H1 (cell line): ENCODE data around the gene DAP. TPM values are rescaled to one million over a fixed set of nuclear protein-coding genes. Genes with fewer than 3 reads are reported as not detected.

ENCODE experiments used
- E2F6 ChIP-seq: IDR thresholded peaks from 2 replicates; pipeline ENCODE4 v1.6.1; 2012; ENCODE audit warnings: inconsistent platforms
- JUND ChIP-seq: IDR thresholded peaks from 2 replicates; pipeline ENCODE4 v1.6.1; 2011; ENCODE audit warnings: mild to moderate bottlenecking, improper control_type of control experiment, low read length
- RBBP5 ChIP-seq: IDR thresholded peaks from 2 replicates; pipeline ENCODE4 v1.7.1; 2012; ENCODE audit warnings: low read depth, mild to moderate bottlenecking, inconsistent platforms, low read length, moderate library complexity, borderline replicate concordance
- SP2 ChIP-seq: IDR thresholded peaks from 2 replicates; pipeline ENCODE4 v1.6.1; 2012; ENCODE audit warnings: mild to moderate bottlenecking, low read length, inconsistent platforms
- YY1 ChIP-seq: IDR thresholded peaks from 2 replicates; pipeline ENCODE4 v1.6.1; 2011; ENCODE audit warnings: low read depth, mild to moderate bottlenecking, low read length
- polyA plus RNA-seq, 7 experiments: library from polyadenylated mRNA; depleted of rRNA in 3 of 7; stranded (reverse) in 5 of 7; unstranded in 2 of 7; fragments of >200 nt in 5 of 7; fragments of 200-250 nt in 2 of 7; gene quantifications; 1 replicate in 5 of 7; 2 replicates in 1 of 7; 4 replicates in 1 of 7; pipeline versions ENCODE4 v1.2.1 to v1.2.3, GENCODE V29; 2011 to 2013; ENCODE audit warnings: missing spikeins in 2 of 7, mixed read lengths in 2 of 7
- total RNA-seq: library from RNA; stranded (reverse); fragmentation: NEBNext Ultra II Directional; extraction: Animal tissue kit (Norgen Biotek cat#: 25700); gene quantifications from 2 replicates; pipeline ENCODE4 v1.2.1, GENCODE V29; 2021

The DAP gene
- total and polyA plus RNA-seq, 2 of the 8 experiments (the other 6 are each of a cell fraction or from before 2014, with no cell fraction given): 26.2 to 44.4 TPM

- TF ChIP-seq RBBP5 (no peak), YY1 (no peak), SP2 (no peak), JUND (no peak), E2F6 (no peak)
Observed at GRCh38 chr5:10736354-10736753, 24.7 kb downstream of the DAP start (continued).
